H1 (cell line): ENCODE results near the gene ZNF555. TPM values are rescaled to one million over a fixed set of nuclear protein-coding genes. Genes with fewer than 3 reads are reported as not detected.

Experiments used
- EP300 ChIP-seq, 2 experiments: IDR thresholded peaks; 1 replicate in 1 of 2; 2 replicates in 1 of 2; pipeline ENCODE4 v1.6.1; 2011 to 2012; ENCODE audit warnings: low read depth in 2 of 2, low read length in 2 of 2, mild to moderate bottlenecking in 2 of 2, borderline replicate concordance in 1 of 2, inconsistent platforms in 1 of 2, moderate library complexity in 1 of 2
- JUND ChIP-seq: IDR thresholded peaks from 2 replicates; pipeline ENCODE4 v1.6.1; 2011; ENCODE audit warnings: mild to moderate bottlenecking, improper control_type of control experiment, low read length
- KDM5A ChIP-seq: fragments of 200-600 bp; IDR thresholded peaks from 2 replicates; pipeline ENCODE4 v1.7.1; 2012; ENCODE audit warnings: mild to moderate bottlenecking, low read length, inconsistent platforms, mixed read lengths
- SIRT6 ChIP-seq: IDR thresholded peaks from one replicate; pipeline ENCODE4 v1.7.1; 2012; ENCODE audit warnings: low read length, inconsistent platforms
- polyA plus RNA-seq, 7 experiments: library from polyadenylated mRNA; depleted of rRNA in 3 of 7; stranded (reverse) in 5 of 7; unstranded in 2 of 7; fragments of >200 nt in 5 of 7; fragments of 200-250 nt in 2 of 7; gene quantifications; 1 replicate in 5 of 7; 2 replicates in 1 of 7; 4 replicates in 1 of 7; pipeline versions ENCODE4 v1.2.1 to v1.2.3, GENCODE V29; 2011 to 2013; ENCODE audit warnings: missing spikeins in 2 of 7, mixed read lengths in 2 of 7
- total RNA-seq: library from RNA; stranded (reverse); fragmentation: NEBNext Ultra II Directional; extraction: Animal tissue kit (Norgen Biotek cat#: 25700); gene quantifications from 2 replicates; pipeline ENCODE4 v1.2.1, GENCODE V29; 2021

ZNF555 gene
- total and polyA plus RNA-seq, 2 of the 8 experiments (the other 6 are each of a cell fraction or from before 2014, with no cell fraction given) = 1.6 to 5.7 TPM

DNA sequence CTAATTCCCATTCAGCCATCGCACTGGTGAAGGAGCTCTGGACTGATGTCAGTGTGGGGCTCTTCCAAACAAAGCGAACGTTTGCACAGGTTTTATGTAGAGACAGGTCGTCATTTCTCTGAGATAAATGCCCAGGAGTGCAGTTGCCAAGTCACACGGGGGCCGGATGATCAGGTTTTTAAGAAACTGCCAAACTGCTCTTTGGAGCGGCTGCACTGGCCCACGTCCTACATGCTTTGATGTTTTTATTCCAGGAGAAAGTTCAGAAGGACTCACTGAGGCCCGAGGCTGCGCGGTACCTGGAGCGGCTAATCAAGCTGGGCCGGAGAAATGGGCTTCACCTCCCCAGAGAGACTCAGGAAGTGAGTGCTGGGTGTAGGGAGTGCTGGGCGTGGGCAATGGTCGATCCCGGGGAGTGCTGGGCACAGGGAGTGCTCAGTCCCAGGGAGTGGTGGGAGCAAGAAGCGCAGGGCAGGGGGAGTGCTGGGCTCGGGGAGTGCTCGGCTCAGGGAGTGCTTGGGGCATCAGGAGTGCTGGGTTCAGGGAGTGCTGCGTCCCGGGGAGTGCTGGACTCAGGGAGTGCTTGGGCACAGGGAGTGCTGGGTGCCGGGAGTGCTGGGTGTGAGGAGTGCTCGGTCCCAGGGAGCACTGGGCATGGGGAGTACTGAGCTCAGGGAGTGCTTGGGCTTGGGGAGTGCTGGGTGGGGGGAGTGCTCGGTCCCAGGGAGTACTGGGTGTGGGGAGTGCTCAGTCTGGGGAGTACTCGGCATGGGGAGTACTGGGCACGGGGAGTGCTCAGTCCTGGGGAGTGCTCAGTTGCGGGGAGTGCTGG lies 45.2 kb upstream of the ZNF555 start (continued):
- TF ChIP-seq SIRT6 = no peak
- no peak for TF ChIP-seq JUND
- TF ChIP-seq KDM5A = no peak
- TF ChIP-seq EP300 (IDR thresholded peaks at IDR 0.05; ENCODE audit: borderline replicate concordance in 1 of 2, low read depth in 2 of 2, low read length in 2 of 2) = no peak
